CD4-positive, alpha-beta T cell treated with Interferon alpha-2 for 1 hour (primary cell): Measurements from ENCODE around the gene PPARG.

Experiments
- DNase-seq, 2 donors: peaks; one replicate each; pipeline ENCODE4 v3.0.0-alpha.2; 2020 to 2022

The PPARG gene

DNA sequence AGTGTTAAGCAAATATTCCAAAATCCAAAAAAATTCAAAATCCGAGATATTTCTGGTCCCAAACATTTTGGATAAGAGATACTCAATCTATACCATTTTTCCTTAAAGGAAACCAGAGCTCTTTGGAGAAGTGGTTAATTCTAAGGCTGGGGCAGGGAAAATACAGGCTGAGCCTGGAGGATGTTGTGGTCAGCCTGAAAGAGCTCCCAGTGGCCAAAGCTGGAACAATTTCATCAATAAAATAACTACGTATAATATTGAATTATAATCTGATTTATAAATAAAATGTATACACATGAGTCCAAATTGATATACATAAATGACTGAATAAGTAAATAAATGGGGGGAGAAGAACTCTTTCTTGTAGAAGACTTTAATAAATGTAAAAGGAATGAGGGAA is 24.6 kb downstream of the PPARG start:
- no peak for DNase-seq

DNA sequence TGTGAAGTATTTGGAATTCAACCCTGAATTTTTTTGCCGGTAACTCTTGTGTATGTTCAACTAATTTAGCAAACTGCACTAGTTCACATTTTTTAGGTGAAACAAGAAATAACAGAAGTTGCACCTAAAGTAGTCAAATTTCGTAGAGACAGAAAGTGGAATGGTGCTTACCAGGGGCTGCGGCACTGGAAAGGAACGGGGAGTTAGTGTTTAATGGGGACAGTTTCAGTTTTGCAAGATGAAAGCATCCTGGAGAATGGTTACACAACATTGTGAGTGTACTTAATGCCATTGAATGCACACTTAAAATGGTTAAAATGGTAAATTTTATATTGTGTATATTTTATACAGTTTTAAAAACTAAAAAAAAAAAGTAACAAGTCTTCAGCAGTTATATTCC is 27.4 kb downstream of the PPARG start:
- DNase-seq, result no peak

DNA sequence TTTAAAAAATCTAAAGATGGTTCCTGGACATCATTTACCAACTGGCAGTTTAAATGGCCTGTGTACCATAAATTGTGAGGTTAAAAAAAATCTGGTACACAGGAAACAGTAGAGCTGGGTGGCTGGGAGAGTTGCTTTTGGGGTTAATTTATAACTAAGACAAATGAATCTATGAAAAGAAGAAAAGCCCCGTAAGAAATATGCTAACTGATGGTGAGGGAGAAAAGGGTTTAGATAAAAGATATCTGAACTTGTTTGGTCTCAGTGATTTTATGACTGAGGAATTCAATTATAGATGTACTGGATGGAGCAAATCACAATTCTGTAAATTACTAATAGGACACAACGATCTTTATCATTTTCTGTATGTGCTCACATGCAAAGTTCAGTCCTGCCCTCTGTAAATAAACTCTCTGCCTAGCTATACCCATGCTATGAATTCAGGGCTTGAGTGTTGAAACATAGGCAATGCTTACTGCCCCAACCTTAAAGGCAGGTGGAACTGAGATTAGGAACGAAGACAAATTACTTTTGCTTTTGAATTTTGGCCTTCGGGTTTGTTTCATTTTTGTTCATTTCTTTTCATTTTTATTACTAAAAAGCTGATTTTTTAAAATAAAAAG is 28.0 kb downstream of the PPARG start:
- DNase-seq, result no peak

- no peak for DNase-seq
These were observed 29.0 kb downstream of the PPARG start for GRCh38 chr3:12317914-12318313.

GRCh38 chr3:12318758-12319621 is 30.1 kb downstream of the PPARG start:
- no peak for DNase-seq

DNA sequence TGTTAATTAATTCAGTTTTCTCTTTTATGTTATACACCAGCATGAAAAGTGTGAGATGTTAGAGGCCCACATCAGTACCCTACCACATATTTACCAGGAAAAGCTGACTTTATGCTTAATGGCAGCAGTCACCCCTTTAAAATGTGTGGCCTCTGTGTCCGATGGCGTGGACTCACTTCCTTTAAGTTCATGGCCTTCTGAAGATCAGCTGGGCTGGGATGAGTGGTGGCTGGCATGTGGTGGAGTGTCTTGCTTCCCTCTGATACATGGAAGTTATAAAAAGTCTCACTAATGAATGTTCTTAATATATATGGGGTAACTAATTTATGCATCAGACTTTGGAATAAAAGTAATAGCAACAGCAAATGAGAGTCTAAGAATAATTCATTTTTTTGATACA is 32.1 kb downstream of the PPARG start:
- no peak for DNase-seq

- DNase-seq, result no peak
These were observed 34.4 kb downstream of the PPARG start for GRCh38 chr3:12323237-12323636.

GRCh38 chr3:12325586-12326515 is 37.0 kb downstream of the PPARG start:
- no peak for DNase-seq

DNA sequence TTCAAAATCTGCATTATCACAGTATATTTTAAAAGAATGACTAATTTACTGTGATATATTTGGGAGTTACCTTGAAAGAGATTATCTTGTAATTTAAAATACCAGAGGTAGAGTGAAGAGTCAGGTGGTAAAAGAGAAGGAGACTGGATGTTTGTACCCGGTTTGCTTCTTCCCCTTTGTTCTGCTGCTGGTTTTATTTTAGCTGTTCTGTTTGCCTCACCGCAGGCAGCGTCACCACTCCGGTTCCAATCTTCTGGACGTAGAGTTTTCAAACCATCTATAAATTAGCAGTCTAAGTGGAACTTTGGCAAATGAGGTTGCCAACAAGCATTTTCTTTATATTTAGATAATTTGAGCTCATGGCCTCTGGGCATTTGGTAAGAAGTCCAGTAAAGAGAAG is 38.2 kb downstream of the PPARG start:
- no peak for DNase-seq

GRCh38 chr3:12328132-12328836 is 39.4 kb downstream of the PPARG start:
- no peak for DNase-seq

DNA sequence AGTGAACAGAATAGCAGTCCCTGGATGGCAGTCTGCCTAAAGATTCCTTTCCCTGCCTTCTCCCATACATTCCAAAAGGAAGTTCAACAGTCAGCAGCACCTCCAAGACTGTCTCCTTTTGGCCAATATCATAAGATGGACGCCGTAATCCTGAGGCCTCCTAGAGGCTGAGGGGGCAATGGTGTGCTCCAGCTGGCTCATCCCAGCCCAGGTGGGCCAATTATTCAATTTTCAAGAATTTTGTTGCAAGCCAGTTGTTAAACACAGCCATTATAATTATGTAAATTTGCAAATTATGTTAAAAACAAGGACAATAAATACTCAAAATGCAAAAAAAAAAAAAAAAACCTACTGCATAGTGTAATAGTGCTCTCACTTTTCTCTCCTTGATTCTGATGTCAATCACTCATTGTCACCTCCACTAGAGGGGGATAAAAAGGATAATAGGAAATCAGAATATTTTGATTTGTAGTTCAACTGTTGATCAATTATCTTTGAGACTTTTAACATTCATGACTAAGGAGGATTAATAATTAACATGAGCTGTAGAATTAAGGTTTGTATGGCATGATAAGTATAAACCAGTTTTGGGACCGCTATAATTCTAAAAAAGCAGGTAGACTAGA is 40.1 kb downstream of the PPARG start:
- DNase-seq, result no peak

- DNase-seq, result no peak
These were observed 45.9 kb downstream of the PPARG start for GRCh38 chr3:12334786-12335185.

GRCh38 chr3:12335421-12335820 is 46.6 kb downstream of the PPARG start:
- no peak for DNase-seq

DNA sequence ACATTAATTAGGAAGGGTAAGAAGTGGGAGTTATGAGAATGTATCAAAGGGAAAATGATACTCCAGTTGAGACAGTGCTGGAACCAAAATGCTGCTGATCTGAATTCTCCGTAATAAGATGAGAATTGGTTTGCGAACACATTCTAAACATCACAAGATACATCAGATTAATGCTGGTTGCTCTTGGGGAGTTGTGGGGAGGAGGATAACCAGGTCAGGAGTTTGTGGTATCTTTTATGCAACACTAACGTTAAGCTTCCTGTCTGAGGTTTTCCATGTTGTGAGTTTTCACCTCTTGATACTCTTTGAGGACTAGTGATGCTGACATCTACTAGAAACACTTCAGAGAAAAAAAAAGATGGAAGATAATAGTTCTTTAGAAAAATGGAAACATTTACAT is 47.2 kb downstream of the PPARG start:
- DNase-seq, result peak in 1 of 2 donors; percentile 38

DNA sequence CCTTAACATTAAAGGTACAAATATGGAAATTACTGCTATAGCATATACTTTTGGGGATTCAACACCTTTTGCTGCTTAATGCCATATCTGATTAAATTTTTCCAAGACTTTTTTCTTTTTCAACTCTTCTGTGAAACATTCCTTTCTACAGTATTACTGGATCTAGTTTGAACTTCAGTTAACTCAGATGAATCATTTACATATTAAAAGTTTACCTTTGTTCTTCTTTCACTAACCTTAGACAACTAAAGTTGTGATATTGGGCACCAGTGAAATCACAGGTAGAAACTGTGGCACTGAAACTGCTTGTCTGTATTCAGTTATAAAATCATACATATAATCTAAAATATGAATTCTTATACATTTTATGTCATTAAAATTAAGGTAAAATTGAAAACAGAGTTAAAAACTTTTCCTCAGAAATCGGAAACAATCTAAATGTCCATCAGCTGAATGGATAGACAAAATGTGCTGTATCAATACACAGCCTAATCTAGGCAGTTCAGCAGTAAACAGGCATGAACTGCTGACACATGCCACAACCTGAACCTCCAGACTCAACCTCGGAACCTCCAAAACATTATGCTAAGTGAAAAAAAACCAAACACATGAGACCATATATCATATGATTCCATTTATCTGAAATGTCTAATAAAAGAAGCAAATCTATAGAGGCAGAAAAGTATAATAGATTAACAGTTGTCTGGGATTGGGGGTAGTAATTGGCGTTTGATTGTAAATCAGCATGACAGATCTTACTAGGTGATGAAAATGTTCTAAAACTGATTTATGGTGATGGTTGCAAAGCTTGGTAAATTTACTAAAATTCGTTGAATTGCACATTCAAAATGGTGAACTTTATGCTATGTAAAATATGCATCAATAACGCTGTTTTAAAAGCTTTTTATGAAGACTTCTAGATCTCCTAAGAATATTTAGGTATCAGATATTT is 50.0 kb downstream of the PPARG start:
- DNase-seq, result no peak

GRCh38 chr3:12339701-12340480 is 51.0 kb downstream of the PPARG start:
- no peak for DNase-seq

DNA sequence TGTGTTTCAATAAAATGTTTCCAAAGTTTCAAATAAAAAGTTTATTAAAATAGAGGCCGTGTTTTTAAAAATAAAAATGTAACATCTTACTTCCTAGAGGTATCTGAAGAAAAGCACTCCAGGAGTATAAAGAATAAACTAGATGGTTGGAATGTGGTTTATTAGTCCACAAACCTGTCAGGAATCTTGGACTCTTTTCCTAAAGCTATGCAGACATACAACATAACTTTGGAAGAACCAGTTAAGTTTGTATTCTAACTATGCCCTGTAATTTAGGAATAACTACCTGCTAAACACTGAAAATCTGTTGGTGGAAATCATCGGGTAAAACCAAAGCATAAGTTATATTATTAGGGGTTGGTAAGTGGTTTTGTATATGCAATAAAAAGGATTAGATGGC is 51.6 kb downstream of the PPARG start:
- DNase-seq, result no peak

- DNase-seq, result no peak
These were observed 53.3 kb downstream of the PPARG start for GRCh38 chr3:12342151-12342550.

DNA sequence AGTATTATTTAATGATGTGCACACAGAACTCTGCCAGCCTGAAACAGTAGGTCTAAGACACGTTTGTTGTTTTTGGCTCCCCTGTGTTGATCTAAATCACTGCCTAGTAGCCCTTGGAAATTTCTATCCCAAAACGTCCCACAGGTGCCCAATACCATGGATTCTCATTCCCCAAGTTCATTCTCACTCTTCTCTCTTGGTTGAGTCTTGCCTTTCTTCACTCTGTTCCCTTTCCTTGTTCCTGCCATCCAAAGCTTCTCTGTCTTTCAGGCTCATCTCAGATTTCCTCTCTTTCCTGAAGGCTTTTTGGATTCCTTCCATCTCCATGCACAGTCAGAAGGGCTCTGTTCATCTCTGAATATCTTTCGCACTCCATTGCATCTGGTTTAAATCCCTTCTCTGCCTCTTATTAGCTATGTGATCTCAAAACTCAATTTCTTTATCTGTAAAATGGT is 54.2 kb downstream of the PPARG start:
- DNase-seq, result no peak

DNA sequence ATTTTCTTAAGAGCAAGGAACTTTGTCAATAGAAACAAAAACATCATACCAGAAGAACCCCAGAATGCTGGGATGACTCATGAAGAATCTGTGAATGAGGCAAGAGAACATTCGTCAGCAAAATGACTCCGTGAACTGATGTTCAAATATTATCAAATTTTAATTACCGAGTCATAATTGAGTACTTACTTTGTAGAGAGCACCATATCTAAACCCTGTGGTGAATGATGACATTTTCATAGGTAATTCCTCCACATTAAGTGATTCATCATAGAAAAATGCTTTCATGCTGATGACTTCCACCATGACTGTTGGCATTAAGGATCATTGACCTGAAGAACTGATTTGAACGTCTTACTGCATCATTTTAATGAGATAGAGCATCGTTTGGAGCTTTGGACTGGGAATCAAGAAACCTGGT is 56.3 kb downstream of the PPARG start:
- no peak for DNase-seq
